Glomerular visceral epithelial cell (primary cell): ENCODE results near the gene STKLD1.
"Not testable (repeated sequence)": the region's sequence is repeated elsewhere in the genome, so short reads cannot be mapped to it uniquely, and the experiment has no call there.

Experiments
- DNase-seq: peaks from one replicate; pipeline ENCODE4 v3.0.0-alpha.2; 2016; ENCODE audit errors: extremely low spot score

The STKLD1 gene

DNA sequence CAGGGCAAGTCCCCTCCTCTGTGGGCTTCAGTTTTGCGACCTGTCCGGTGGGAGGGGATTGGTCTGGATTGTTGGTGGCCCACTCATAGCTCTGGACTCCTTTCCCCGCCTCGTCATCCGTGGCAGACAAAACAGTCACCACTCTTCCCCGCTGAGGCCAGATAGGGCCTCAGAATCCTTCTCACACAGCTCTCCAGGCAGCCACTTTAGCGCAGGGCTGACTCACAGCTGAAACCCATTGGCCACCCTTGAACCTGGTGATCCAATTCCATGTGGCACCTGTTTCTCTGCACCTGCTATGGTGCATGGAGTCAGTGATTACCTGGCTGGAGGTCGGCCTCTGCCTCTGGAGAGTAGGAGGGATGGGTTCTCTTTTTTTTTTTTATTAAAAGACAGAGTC lies 67.8 kb downstream of the STKLD1 start:
- DNase-seq, result no peak

DNA sequence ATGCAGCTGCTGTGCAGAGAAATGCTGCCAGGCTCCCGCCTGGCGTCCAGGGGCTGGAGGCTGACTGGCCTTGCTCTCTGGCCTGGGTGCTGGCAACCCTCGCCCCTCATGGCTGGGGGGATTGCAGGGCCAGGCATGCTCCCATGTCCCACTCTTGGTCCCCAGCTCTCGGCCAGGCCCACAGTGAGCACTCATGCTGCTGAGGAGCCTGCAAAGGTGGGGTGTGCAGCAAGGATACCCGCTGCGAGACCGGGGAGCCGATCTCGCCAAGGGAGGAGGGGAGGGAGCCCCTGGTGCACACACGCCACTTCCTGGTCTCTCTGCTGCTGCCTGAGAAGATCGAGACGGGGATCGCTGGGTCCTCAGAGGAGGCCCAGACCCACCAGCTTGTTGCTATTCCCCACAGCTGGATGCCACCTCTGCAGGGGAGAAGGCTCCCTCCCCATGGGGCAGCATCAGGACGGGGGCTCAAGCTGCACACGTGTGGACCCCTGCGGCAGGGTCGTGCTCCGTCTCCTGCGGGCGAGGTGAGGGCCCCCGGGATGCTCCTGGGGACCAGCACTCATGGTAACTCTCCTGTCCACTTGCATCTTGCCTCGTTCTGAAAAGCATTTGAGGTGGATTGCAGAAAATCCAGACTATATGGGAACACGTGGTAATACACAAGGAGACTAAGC lies 69.3 kb downstream of the STKLD1 start:
- DNase-seq, result no peak

DNA sequence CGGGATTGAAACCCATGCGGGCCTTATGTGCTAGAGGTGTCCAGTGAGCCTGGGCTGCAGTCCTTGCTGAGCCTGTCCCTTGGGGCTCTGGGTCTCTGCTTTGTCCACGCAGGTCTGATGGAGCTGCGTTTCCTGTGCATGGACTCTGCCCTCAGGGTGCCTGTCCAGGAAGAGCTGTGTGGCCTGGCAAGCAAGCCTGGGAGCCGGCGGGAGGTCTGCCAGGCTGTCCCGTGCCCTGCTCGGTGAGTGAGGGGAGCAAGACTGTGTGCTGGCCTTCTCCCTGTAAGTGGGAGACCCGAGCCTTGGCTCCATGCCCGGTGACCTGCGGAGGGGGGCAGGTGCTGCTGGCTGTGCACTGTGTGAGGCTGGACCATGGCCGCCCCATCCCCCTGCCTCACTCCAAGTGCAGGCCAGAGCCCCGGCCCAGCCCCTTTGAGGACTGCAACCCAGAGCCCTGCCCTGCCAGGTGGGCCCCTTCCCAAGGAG lies 72.4 kb downstream of the STKLD1 start:
- no peak for DNase-seq

DNA sequence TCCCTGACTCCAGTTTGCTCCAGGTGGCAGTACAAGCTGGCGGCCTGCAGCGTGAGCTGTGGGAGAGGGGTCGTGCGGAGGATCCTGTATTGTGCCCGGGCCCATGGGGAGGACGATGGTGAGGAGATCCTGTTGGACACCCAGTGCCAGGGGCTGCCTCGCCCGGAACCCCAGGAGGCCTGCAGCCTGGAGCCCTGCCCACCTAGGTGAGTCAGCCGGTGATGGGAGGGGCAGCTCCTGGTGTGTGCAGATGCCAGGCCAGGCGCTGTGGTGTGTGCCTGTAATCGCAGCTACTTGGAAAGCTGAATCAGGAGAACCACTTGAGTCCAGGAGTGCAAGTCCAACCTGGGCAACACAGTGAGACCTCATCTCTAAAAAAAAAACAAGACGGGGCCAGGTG lies 73.6 kb downstream of the STKLD1 start:
- DNase-seq, result peak; percentile 75

DNA sequence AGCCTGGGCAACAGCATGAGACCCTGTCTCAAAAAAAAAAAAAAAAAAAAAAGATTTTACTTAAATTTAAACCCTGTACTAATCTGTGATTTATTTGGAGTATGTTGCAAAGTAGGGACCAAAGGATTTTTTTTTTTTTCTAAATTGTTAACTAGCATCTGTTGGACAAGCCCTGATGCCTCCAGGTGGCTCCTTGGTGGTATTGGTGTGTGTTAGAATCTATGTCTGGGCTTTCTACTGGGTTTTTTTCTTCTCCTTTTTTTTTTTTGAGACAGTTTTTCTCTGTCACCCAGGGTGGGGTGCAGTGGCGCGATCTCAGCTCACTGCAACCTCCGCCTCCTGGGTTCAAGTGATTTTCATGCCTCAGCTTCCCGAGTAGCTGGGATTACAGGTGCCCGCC lies 75.7 kb downstream of the STKLD1 start:
- not testable (repeated sequence) for DNase-seq

DNA sequence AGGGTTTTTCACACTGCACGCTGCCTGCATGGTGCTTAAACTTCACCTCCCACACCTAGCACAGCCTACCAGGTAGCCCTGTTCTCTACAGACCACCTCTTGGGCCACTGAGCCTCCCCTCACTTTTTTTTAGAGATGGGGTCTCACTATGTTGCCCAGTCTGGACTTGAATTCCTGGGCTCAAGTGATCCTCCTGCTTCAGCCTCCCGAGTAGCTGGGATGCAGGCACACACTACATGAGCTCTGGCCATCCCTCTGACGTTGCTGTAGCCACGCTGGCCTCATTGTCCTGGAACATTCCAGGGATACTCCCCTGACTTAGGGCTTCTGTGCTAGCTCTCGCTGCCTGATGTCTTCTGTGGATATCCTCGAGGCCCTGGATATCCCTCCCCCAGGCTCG lies 76.4 kb downstream of the STKLD1 start:
- no peak for DNase-seq

DNA sequence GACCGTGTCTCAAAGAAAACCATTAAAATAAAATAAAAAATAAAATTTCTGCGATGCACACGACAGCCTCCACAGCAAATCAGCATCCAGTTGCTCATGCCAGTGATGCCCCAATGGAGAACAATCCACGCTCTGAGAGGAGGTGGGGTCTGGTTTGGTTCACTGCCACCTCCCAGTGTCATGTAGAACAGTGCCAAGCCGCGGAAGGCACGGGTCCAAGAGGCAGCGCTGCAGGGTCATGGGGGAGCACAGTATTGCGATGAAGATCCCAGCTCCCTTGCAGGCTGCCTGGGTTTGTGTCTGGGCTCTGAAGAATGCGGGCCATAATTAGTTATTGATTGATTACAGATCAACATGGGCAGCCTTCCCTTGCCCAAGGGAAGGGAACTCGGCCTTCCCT lies 77.5 kb downstream of the STKLD1 start:
- DNase-seq, result no peak

DNA sequence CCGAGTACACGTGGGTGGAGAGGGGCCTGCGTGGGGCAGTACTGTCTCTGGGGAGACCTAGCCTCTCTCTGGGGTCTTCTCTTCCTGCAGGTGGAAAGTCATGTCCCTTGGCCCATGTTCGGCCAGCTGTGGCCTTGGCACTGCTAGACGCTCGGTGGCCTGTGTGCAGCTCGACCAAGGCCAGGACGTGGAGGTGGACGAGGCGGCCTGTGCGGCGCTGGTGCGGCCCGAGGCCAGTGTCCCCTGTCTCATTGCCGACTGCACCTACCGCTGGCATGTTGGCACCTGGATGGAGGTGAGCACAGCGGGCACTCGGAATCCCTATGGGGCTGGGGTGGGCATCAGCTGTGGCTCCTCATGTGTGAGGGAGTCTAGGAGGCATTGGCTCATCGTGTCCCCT lies 78.2 kb downstream of the STKLD1 start:
- no peak for DNase-seq

DNA sequence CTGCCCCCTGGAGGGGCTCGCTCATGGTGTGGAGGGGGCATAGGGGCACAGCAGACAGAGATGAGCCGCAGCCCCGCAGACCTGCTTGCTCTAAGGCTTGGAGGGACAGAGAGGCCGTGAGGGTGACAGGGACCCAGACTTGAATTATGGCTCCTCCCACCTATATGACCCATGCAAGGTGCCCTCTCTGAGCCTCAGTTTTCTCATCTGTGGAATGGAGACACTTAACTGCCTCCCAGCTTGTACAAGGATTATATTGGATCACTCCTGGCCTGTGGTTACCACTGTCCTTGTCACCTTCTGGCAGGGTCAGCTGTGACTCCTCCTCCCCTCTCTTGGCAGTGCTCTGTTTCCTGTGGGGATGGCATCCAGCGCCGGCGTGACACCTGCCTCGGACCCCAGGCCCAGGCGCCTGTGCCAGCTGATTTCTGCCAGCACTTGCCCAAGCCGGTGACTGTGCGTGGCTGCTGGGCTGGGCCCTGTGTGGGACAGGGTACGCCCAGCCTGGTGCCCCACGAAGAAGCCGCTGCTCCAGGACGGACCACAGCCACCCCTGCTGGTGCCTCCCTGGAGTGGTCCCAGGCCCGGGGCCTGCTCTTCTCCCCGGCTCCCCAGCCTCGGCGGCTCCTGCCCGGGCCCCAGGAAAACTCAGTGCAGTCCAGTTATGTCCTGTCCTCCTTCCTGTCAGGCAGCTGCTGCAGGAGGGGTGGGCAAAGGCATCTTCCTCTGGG lies 78.9 kb downstream of the STKLD1 start:
- no peak for DNase-seq
